Limb (tissue), 2 donors: Measurements from ENCODE around the gene ANKRD28.
"Not testable (repeated sequence)": the region's sequence is repeated elsewhere in the genome, so short reads cannot be mapped to it uniquely, and the experiment has no call there.

Experiments
- DNase-seq, 2 donors: peaks; one replicate each; pipeline ENCODE4 v3.0.0-alpha.2; 2016; ENCODE audit errors: extremely low spot score in 2 of 2

The ANKRD28 gene

GRCh38 chr3:15774931-15775560 is 22.7 kb downstream of the ANKRD28 start:
- not testable (repeated sequence) for DNase-seq

- DNase-seq, result no peak
Observed at GRCh38 chr3:15771444-15771843, 26.3 kb downstream of the ANKRD28 start.

GRCh38 chr3:15769256-15769915 is 28.4 kb downstream of the ANKRD28 start:
- no peak for DNase-seq

GRCh38 chr3:15768421-15769255 is 29.1 kb downstream of the ANKRD28 start:
- peak in 1 of 2 donors; percentile 25 for DNase-seq

GRCh38 chr3:15766406-15766805 is 31.4 kb downstream of the ANKRD28 start:
- no peak for DNase-seq

- DNase-seq, result no peak
Observed at GRCh38 chr3:15758295-15758694, 39.5 kb downstream of the ANKRD28 start.

- no peak for DNase-seq
Observed at GRCh38 chr3:15757824-15758223, 40.0 kb downstream of the ANKRD28 start.

- DNase-seq, result no peak
Observed at GRCh38 chr3:15756505-15756904, 41.3 kb downstream of the ANKRD28 start.

GRCh38 chr3:15755780-15756179 is 42.0 kb downstream of the ANKRD28 start:
- no peak for DNase-seq

GRCh38 chr3:15755181-15755580 is 42.6 kb downstream of the ANKRD28 start:
- DNase-seq, result no peak

- no peak for DNase-seq
Observed at GRCh38 chr3:15754047-15754446, 43.7 kb downstream of the ANKRD28 start.

- no peak for DNase-seq
Observed at GRCh38 chr3:15753056-15753710, 44.6 kb downstream of the ANKRD28 start.

- no peak for DNase-seq
Observed at GRCh38 chr3:15750879-15751278, 46.9 kb downstream of the ANKRD28 start.

GRCh38 chr3:15750143-15750542 is 47.6 kb downstream of the ANKRD28 start:
- DNase-seq, result no peak

- DNase-seq, result not testable (repeated sequence)
Observed at GRCh38 chr3:15745896-15746295, 51.9 kb downstream of the ANKRD28 start.

GRCh38 chr3:15744176-15744575 is 53.6 kb downstream of the ANKRD28 start:
- DNase-seq, result no peak

GRCh38 chr3:15743587-15744009 is 54.2 kb downstream of the ANKRD28 start:
- DNase-seq, result no peak

GRCh38 chr3:15742236-15742635 is 55.5 kb downstream of the ANKRD28 start:
- DNase-seq, result not testable (repeated sequence)

GRCh38 chr3:15738616-15739005 is 59.2 kb downstream of the ANKRD28 start:
- not testable (repeated sequence) for DNase-seq

- no peak for DNase-seq
Observed at GRCh38 chr3:15731024-15731423, 66.8 kb downstream of the ANKRD28 start.

GRCh38 chr3:15728766-15729165 is 69.0 kb downstream of the ANKRD28 start:
- no peak for DNase-seq

- DNase-seq, result no peak
Observed at GRCh38 chr3:15726881-15727280, 70.9 kb downstream of the ANKRD28 start.
